Renal cortex interstitium (tissue), 11 donors: ENCODE results near the gene QTRT2. TPM values are rescaled to one million over a fixed set of nuclear protein-coding genes. Genes with fewer than 3 reads are reported as not detected.

Source experiments
- DNase-seq, 11 donors: peaks; one replicate each; pipeline ENCODE4 v3.0.0-alpha.2; 2013; ENCODE audit warnings: low read depth in 9 of 11, low spot score in 4 of 11; ENCODE audit errors: extremely low read depth in 1 of 11
- polyA plus RNA-seq, 3 donors: library from polyadenylated mRNA; unstranded; fragments of 120-200 nt; gene quantifications; one replicate each; pipeline ENCODE4 v1.2.1, GENCODE V29; 2013; ENCODE audit not compliant: insufficient read length in 3 of 3

The QTRT2 gene
- polyA plus RNA-seq, 3 donors = 25.9 to 35.8 (median 28.9) TPM

DNA sequence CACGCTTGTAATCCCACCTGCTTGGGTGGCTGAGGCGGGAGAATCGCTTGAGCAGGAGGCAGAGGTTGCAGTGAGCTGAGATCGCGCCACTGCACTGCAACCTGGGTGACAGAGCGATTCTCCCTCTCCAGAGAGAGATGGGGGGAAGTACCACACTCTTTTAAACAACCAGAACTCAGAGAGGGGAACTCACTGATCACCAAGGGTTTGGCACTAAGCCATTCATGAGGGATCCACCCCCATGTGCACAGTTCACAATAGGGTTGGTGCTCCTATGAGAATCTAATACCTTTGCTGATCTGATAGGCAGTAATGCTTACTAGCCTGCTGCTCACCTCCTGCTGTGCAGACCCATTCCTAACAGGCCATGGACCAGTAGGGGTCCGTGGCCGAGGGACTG is 51.6 kb downstream of the QTRT2 start:
- DNase-seq = no peak

GRCh38 chr3:114110439-114110838 is 53.9 kb downstream of the QTRT2 start:
- no peak for DNase-seq

- DNase-seq = no peak
These were observed 54.7 kb downstream of the QTRT2 start for GRCh38 chr3:114111060-114111770.

DNA sequence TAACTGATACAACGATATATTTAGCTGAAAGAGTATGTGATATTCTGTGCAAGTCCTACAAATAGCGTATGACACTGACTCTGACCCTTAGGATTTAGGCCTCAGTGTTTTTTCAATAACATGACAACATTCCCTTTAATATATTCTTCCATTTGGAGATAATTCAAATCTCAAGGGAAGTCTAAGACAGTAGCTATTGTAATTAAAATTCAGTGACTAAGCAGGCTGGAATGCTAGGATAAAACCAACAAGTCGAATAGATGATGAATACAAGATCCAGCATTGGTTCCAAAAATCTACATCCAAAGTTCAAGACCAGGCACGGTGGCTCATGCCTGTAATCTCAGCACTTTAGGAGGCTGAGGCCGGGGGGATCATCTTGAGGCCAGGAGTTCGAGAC is 56.2 kb downstream of the QTRT2 start:
- DNase-seq = no peak

DNA sequence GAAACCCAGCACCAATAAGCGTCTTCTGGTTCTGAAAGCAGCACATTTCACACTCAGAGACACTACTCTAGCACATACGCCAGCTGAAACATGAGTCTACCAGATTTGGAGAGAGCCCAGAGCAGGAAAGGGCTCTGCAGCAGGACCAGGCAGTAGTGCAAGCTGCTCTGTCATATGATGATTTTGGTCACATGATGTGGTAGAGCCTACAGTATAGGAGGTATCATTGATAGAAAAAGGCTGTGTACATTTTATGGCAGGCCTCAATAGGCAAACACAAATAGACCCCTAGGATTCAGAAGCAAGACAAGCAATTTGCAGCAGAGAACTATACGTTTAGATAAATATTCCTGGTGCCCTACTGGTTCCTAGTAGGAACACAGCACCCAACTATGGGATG is 58.2 kb downstream of the QTRT2 start:
- no peak for DNase-seq

- DNase-seq = no peak
These were observed 58.6 kb downstream of the QTRT2 start for GRCh38 chr3:114115143-114115542.

GRCh38 chr3:114119776-114120175 is 63.2 kb downstream of the QTRT2 start:
- no peak for DNase-seq

DNA sequence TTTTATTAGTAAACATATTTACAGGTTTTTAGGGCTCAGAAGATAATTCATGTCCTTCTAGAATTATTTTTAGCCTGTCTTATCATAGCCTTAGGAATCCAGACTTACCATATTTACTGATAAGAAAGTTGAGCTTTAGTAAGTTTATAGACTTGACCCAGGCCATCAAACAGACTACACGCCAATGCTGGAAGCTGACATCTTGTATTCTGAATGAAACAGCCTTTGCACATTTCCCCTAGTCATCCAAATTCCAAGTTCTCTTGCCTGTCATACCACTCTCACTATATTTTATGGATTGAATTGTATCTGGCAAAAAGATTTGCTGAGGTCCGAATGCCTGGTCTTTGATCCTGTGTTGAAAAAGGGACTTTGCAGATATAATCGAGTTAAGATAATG is 63.7 kb downstream of the QTRT2 start:
- DNase-seq = no peak

GRCh38 chr3:114122027-114122709 is 65.6 kb downstream of the QTRT2 start:
- peak in 4 of 11 donors; percentile 13 to 33 (median 26) for DNase-seq

GRCh38 chr3:114126461-114126860 is 69.9 kb downstream of the QTRT2 start:
- no peak for DNase-seq

GRCh38 chr3:114127517-114127916 is 71.0 kb downstream of the QTRT2 start:
- DNase-seq = no peak

- no peak for DNase-seq
These were observed 71.7 kb downstream of the QTRT2 start for GRCh38 chr3:114128231-114128630.

GRCh38 chr3:114128826-114129225 is 72.3 kb downstream of the QTRT2 start:
- DNase-seq = no peak

DNA sequence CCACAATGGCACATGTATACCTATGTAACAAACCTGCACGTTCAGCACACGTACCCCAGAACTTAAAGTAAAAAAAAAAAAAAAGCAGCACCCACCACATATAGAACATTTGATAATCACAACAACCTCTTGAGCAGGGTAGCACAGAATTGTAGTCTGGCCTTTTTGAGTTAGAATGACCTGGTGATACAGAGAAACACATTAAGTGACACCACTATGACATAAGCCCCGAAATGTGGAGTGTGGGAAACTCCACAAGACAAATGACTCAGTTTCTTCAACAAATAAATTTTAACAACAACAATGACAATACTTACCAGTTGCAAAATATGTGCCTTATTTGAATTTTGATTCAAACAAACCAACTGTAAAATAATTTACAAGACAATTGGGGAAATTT is 76.0 kb downstream of the QTRT2 start:
- no peak for DNase-seq

- DNase-seq = no peak
These were observed 77.4 kb downstream of the QTRT2 start for GRCh38 chr3:114133947-114134346.

Other genes starting within 250 kb of the QTRT2 start
- gene GRAMD1C, start 217.9 kb upstream of the QTRT2 start, polyA plus RNA-seq = 10 to 100 TPM; 18.8 to 30.6 (median 27.4) TPM
- gene ZDHHC23, start 108.7 kb upstream of the QTRT2 start, polyA plus RNA-seq = 10 to 100 TPM in 2 of 3 donors, 1 to 10 TPM in 1; 9.8 to 14.9 (median 11.2) TPM
- gene CCDC191, start 211 bp upstream of the QTRT2 start, polyA plus RNA-seq = 10 to 100 TPM; 13.6 to 29.4 (median 18.2) TPM
- gene DRD3, start 122.3 kb downstream of the QTRT2 start, polyA plus RNA-seq = not detected
- under 1 TPM in 1 of 3 donors, not detected in 2; 0.11 TPM for gene ZNF80, start 180.8 kb downstream of the QTRT2 start, polyA plus RNA-seq
- gene TIGIT, start 237.3 kb downstream of the QTRT2 start, polyA plus RNA-seq = under 1 TPM; 0.09 to 0.20 (median 0.11) TPM